ENCODE measurements around the gene KBTBD3.

The KBTBD3 gene

DNA sequence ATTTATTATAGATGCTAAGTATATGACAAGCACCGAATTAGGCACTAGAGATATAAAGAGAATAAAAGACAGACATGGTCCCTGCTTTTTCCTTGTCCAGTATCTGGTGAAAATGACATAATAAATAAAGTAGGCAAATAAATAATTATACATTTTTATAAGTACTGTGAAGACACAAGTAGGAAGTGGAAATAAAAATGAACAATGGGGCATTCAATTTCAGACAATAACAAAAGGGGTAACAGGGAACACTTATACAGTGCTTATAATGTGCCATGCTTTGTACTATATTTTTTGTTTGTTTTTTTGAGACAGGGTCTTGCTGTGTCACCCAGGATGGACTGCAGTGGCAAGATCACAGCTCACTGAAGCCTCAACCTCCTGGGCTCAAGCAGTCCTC lies 4.3 kb downstream of the KBTBD3 start:
- CTCF ChIA-PET: no interaction called here
- TF ChIP-seq SUZ12 (IDR thresholded peaks at IDR 0.05): no peak
- TF ChIP-seq NFRKB (IDR thresholded peaks at IDR 0.05): no peak
- no peak for TF ChIP-seq TARDBP (IDR thresholded peaks at IDR 0.05)
- no peak for TF ChIP-seq L3MBTL2 (conservative IDR thresholded peaks at IDR 0.05)
- no peak for TF ChIP-seq FOXM1 (IDR thresholded peaks at IDR 0.05; ENCODE audit: borderline replicate concordance)
- TF ChIP-seq SP1 (IDR thresholded peaks at IDR 0.05): no peak
- TF ChIP-seq LEF1 (IDR thresholded peaks at IDR 0.05; ENCODE audit: borderline replicate concordance): no peak
- TF ChIP-seq BHLHE40 (IDR thresholded peaks at IDR 0.05; ENCODE audit: borderline replicate concordance): no peak
- no peak for TF ChIP-seq HDGF (IDR thresholded peaks at IDR 0.05; ENCODE audit: borderline replicate concordance)
- no peak for DNase-seq (ENCODE audit: extremely low spot score)
- POLR2A ChIA-PET: no interaction called here

GRCh38 chr11:106070606-106071005 lies 6.5 kb downstream of the KBTBD3 start:
- ChIA-PET CTCF (no interaction called here), POLR2A (no interaction called here)
- no peak for TF ChIP-seq HDGF (IDR thresholded peaks at IDR 0.05; ENCODE audit: borderline replicate concordance)
- TF ChIP-seq PKNOX1 (IDR thresholded peaks at IDR 0.05): no peak
- no peak for TF ChIP-seq FOXM1 (IDR thresholded peaks at IDR 0.05; ENCODE audit: borderline replicate concordance)
- TF ChIP-seq ELF4 (IDR thresholded peaks at IDR 0.05): no peak
- no peak for TF ChIP-seq CTBP1 (IDR thresholded peaks at IDR 0.05; ENCODE audit: borderline replicate concordance)
- TF ChIP-seq BHLHE40 (IDR thresholded peaks at IDR 0.05; ENCODE audit: borderline replicate concordance): no peak
- TF ChIP-seq LEF1 (IDR thresholded peaks at IDR 0.05; ENCODE audit: borderline replicate concordance): no peak
- TF ChIP-seq SP1 (IDR thresholded peaks at IDR 0.05): no peak
- no peak for TF ChIP-seq NFRKB (IDR thresholded peaks at IDR 0.05)
- no peak for TF ChIP-seq SUZ12 (IDR thresholded peaks at IDR 0.05)
- TF ChIP-seq TARDBP (IDR thresholded peaks at IDR 0.05): no peak
- no peak for TF ChIP-seq FOXA1 (IDR thresholded peaks at IDR 0.05)
- no peak for TF ChIP-seq FOXK2 (IDR thresholded peaks at IDR 0.05)
- no peak for TF ChIP-seq ZNF384 (IDR thresholded peaks at IDR 0.05)
- no peak for TF ChIP-seq ARNT (IDR thresholded peaks at IDR 0.05)
- no peak for TF ChIP-seq L3MBTL2 (conservative IDR thresholded peaks at IDR 0.05)
- no peak for DNase-seq (ENCODE audit: extremely low spot score)

- no peak for DNase-seq (ENCODE audit: extremely low spot score)
- ChIA-PET CTCF (no interaction called here), POLR2A (no interaction called here)
- no peak for TF ChIP-seq ARNT (IDR thresholded peaks at IDR 0.05)
- TF ChIP-seq SUZ12 (IDR thresholded peaks at IDR 0.05): no peak
- TF ChIP-seq L3MBTL2 (conservative IDR thresholded peaks at IDR 0.05): no peak
- no peak for TF ChIP-seq LEF1 (IDR thresholded peaks at IDR 0.05; ENCODE audit: borderline replicate concordance)
- no peak for TF ChIP-seq ELF4 (IDR thresholded peaks at IDR 0.05)
- TF ChIP-seq FOXM1 (IDR thresholded peaks at IDR 0.05; ENCODE audit: borderline replicate concordance): no peak
- TF ChIP-seq PKNOX1 (IDR thresholded peaks at IDR 0.05): no peak
- no peak for TF ChIP-seq FOXA1 (IDR thresholded peaks at IDR 0.05)
- TF ChIP-seq CTBP1 (IDR thresholded peaks at IDR 0.05; ENCODE audit: borderline replicate concordance): no peak
- TF ChIP-seq ZNF384 (IDR thresholded peaks at IDR 0.05): no peak
- no peak for TF ChIP-seq BHLHE40 (IDR thresholded peaks at IDR 0.05; ENCODE audit: borderline replicate concordance)
Measured at GRCh38 chr11:106063009-106063408, 14.1 kb downstream of the KBTBD3 start.

GRCh38 chr11:106061954-106062949 lies 14.9 kb downstream of the KBTBD3 start:
- CTCF ChIA-PET: no interaction called here
- POLR2A ChIA-PET: no interaction called here
- no peak for DNase-seq (ENCODE audit: extremely low spot score)
- TF ChIP-seq ELF4 (IDR thresholded peaks at IDR 0.05): no peak
- TF ChIP-seq SUZ12 (IDR thresholded peaks at IDR 0.05): no peak
- no peak for TF ChIP-seq TARDBP (IDR thresholded peaks at IDR 0.05)
- TF ChIP-seq BHLHE40 (IDR thresholded peaks at IDR 0.05; ENCODE audit: borderline replicate concordance): no peak
- TF ChIP-seq FOXM1 (IDR thresholded peaks at IDR 0.05; ENCODE audit: borderline replicate concordance): no peak
- TF ChIP-seq LEF1 (IDR thresholded peaks at IDR 0.05; ENCODE audit: borderline replicate concordance): no peak
- TF ChIP-seq FOXK2 (IDR thresholded peaks at IDR 0.05): no peak
- no peak for TF ChIP-seq ZNF384 (IDR thresholded peaks at IDR 0.05)
- TF ChIP-seq CTBP1 (IDR thresholded peaks at IDR 0.05; ENCODE audit: borderline replicate concordance): no peak
- TF ChIP-seq L3MBTL2 (conservative IDR thresholded peaks at IDR 0.05): no peak
- TF ChIP-seq HDGF (IDR thresholded peaks at IDR 0.05; ENCODE audit: borderline replicate concordance): no peak
- TF ChIP-seq NFRKB (IDR thresholded peaks at IDR 0.05): no peak
- TF ChIP-seq ARNT (IDR thresholded peaks at IDR 0.05): no peak
- no peak for TF ChIP-seq FOXA1 (IDR thresholded peaks at IDR 0.05)
- TF ChIP-seq SP1 (IDR thresholded peaks at IDR 0.05): no peak
- no peak for TF ChIP-seq PKNOX1 (IDR thresholded peaks at IDR 0.05)

- TF ChIP-seq SP1 (IDR thresholded peaks at IDR 0.05): no peak
- no peak for TF ChIP-seq FOXK2 (IDR thresholded peaks at IDR 0.05)
- TF ChIP-seq ELF4 (IDR thresholded peaks at IDR 0.05): no peak
- TF ChIP-seq TARDBP (IDR thresholded peaks at IDR 0.05): no peak
- TF ChIP-seq ARNT (IDR thresholded peaks at IDR 0.05): no peak
- no peak for TF ChIP-seq HDGF (IDR thresholded peaks at IDR 0.05; ENCODE audit: borderline replicate concordance)
- TF ChIP-seq LEF1 (IDR thresholded peaks at IDR 0.05; ENCODE audit: borderline replicate concordance): no peak
- no peak for TF ChIP-seq PKNOX1 (IDR thresholded peaks at IDR 0.05)
- TF ChIP-seq L3MBTL2 (conservative IDR thresholded peaks at IDR 0.05): no peak
- no peak for TF ChIP-seq SUZ12 (IDR thresholded peaks at IDR 0.05)
- no peak for TF ChIP-seq FOXM1 (IDR thresholded peaks at IDR 0.05; ENCODE audit: borderline replicate concordance)
- no peak for TF ChIP-seq CTBP1 (IDR thresholded peaks at IDR 0.05; ENCODE audit: borderline replicate concordance)
- TF ChIP-seq BHLHE40 (IDR thresholded peaks at IDR 0.05; ENCODE audit: borderline replicate concordance): no peak
- TF ChIP-seq FOXA1 (IDR thresholded peaks at IDR 0.05): no peak
- no peak for TF ChIP-seq NFRKB (IDR thresholded peaks at IDR 0.05)
- TF ChIP-seq ZNF384 (IDR thresholded peaks at IDR 0.05): no peak
- ChIA-PET CTCF (no interaction called here), POLR2A (no interaction called here)
- DNase-seq (ENCODE audit: extremely low spot score): no peak
Measured at GRCh38 chr11:106061249-106061784, 15.8 kb downstream of the KBTBD3 start.
